ENCODE measurements around the gene UTS2R.
"Not testable (repeated sequence)": the region's sequence is repeated elsewhere in the genome, so short reads cannot be mapped to it uniquely, and the experiment has no call there.

The UTS2R gene

DNA sequence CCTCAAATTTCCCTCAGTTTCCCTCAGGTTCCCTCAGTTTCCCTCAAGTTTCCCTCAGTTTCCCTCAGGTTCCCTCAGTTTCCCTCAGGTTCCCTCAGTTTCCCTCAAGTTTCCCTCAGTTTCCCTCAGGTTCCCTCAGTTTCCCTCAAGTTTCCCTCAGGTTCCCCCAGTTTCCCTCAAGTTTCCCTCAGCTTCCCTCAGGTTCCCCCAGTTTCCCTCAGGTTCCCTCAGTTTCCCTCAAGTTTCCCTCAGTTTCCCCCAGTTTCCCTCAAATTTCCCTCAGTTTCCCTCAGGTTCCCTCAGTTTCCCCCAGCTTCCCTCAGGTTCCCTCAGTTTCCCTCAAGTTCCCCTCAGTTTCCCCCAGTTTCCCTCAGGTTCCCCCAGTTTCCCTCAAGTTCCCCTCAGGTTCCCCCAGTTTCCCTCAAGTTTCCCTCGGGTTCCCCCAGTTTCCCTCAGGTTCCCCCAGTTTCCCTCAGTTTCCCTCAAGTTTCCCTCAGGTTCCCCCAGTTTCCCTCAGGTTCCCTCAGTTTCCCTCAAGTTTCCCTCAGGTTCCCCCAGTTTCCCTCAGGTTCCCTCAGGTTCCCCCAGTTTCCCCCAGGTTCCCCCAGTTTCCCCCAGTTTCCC is 12.0 kb upstream of the UTS2R start:
- H3K4me3 ChIP-seq (ENCODE audit: low read depth, low read length); H3K4me1 ChIP-seq (ENCODE audit: control insufficient read depth, insufficient read depth, low read length); H3K9me3 ChIP-seq (ENCODE audit: control insufficient read depth, insufficient read depth, low read depth, low read length); H3K27me3 ChIP-seq (ENCODE audit: control insufficient read depth, insufficient read depth, low read length); H3K27ac ChIP-seq (ENCODE audit: low read depth, low read length); H3K9ac ChIP-seq (ENCODE audit: low read length); H3K36me3 ChIP-seq (ENCODE audit: control insufficient read depth, insufficient read depth, low read length): not testable (repeated sequence)

DNA sequence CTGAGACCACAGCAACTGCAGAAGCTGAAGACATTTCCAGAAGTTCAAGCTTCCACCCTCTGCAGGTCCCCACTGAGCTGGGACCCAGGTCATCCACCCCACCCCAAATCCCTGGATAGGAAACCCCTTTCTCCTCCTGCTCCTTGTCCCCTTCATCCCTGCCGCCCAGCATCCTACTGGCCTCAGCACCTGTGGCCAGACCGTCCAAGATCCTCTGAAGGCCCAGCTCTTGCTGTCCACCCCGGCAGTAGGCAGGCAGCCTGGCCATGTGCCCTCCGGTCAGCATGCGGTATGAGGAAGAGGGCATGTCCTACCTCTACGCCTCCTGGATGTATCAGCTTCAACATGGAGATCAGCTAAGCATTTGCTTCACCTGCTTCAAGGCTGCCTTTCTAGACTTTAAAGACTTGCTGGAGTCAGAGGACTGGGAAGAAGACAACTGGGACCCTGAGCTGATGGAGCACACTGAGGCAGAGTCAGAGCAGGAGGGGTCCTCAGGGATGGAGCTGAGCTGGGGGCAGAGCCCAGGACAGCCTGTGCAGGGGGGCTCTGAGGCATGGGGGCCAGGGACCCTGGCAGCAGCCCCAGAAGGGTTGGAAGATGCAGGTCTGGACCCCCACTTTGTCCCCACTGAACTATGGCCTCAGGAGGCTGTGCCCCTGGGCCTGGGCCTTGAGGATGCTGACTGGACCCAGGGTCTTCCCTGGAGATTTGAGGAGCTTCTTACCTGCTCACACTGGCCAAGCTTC is 9.5 kb upstream of the UTS2R start:
- Histone ChIP-seq H3K9ac (ENCODE audit: low read length) (no peak overlapping the region), H3K4me1 (ENCODE audit: control insufficient read depth, insufficient read depth, low read length) (peaks cover 2% of the 10 kb centered on the region; the same call in 1 of the 2 replicates), H3K4me3 (ENCODE audit: low read depth, low read length) (no peak overlapping the region), H3K27me3 (ENCODE audit: control insufficient read depth, insufficient read depth, low read length) (peaks cover 9% of the 10 kb centered on the region), H3K9me3 (ENCODE audit: control insufficient read depth, insufficient read depth, low read depth, low read length) (no peaks in the 10 kb centered on the region), H3K27ac (ENCODE audit: low read depth, low read length) (no peak overlapping the region), H3K36me3 (ENCODE audit: control insufficient read depth, insufficient read depth, low read length) (no peaks in the 10 kb centered on the region)

DNA sequence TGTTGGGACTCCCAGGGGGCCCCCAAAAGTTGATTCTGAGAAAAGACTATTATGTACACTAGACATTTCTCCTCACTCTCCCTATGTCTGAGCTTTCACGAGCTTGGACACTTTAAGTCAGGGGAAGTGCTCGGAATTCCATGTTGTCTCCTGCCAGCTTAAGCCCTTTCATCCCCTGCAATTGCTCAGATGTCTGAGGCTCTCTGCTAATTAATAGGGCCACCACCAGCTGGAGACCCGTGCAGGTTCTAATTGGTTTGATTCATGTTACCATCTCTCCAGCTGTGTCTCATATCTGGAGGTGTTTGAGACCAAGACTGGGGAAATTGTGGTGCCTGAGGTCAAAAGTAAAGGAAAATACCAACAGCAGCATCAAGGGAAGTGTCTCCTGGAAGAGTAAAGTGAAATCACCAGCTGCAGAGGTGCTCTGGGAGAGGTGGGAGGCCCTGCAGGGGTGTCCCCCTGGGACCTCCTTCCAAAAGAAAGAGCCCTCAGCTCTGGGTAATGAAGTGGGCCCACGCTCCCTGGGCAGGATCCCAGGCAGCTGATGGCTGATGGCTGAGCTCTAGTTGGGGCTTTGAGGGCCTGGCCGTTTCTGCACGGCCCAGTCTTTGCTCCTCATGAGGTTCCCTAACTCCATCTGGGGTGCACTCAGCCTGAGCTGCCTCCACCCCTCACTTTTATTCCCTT is 5.8 kb upstream of the UTS2R start:
- no peak overlapping the region for H3K9ac ChIP-seq (ENCODE audit: low read length)
- no peaks in the 10 kb centered on the region for H3K9me3 ChIP-seq (ENCODE audit: control insufficient read depth, insufficient read depth, low read depth, low read length)
- no peaks in the 10 kb centered on the region for H3K36me3 ChIP-seq (ENCODE audit: control insufficient read depth, insufficient read depth, low read length)
- peaks cover 16% of the 10 kb centered on the region for H3K27me3 ChIP-seq (ENCODE audit: control insufficient read depth, insufficient read depth, low read length)
- H3K4me1 ChIP-seq (ENCODE audit: control insufficient read depth, insufficient read depth, low read length), result peaks cover 2% of the 10 kb centered on the region; the same call in 1 of the 2 replicates
- H3K4me3 ChIP-seq (ENCODE audit: low read depth, low read length), result no peak overlapping the region
- no peak overlapping the region for H3K27ac ChIP-seq (ENCODE audit: low read depth, low read length)

DNA sequence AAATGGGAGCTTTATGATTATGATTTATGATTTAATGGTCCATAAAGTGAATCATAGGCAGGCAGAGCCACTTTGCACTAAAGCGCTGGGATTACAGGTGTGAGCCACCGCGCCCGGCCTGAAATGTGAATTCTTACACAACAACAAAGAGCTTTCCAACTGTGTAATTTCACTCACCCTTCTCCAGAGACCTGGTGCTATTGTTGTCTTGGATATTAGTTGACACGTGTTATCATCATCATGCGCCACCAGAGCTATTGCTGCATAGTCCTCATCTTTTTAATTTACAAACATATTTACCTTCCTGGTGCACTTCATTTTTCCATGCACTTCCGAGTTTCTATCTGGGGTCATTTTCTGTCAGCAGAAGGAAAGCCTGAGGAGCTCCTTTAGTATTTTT is 4.8 kb upstream of the UTS2R start:
- no peak overlapping the region for H3K4me3 ChIP-seq (ENCODE audit: low read depth, low read length)
- peaks cover 2% of the 10 kb centered on the region; the same call in 1 of the 2 replicates for H3K4me1 ChIP-seq (ENCODE audit: control insufficient read depth, insufficient read depth, low read length)
- H3K9me3 ChIP-seq (ENCODE audit: control insufficient read depth, insufficient read depth, low read depth, low read length), result no peaks in the 10 kb centered on the region
- no peak overlapping the region for H3K27ac ChIP-seq (ENCODE audit: low read depth, low read length)
- H3K27me3 ChIP-seq (ENCODE audit: control insufficient read depth, insufficient read depth, low read length), result peaks cover 26% of the 10 kb centered on the region
- no peak overlapping the region for H3K9ac ChIP-seq (ENCODE audit: low read length)
- no peaks in the 10 kb centered on the region for H3K36me3 ChIP-seq (ENCODE audit: control insufficient read depth, insufficient read depth, low read length)

DNA sequence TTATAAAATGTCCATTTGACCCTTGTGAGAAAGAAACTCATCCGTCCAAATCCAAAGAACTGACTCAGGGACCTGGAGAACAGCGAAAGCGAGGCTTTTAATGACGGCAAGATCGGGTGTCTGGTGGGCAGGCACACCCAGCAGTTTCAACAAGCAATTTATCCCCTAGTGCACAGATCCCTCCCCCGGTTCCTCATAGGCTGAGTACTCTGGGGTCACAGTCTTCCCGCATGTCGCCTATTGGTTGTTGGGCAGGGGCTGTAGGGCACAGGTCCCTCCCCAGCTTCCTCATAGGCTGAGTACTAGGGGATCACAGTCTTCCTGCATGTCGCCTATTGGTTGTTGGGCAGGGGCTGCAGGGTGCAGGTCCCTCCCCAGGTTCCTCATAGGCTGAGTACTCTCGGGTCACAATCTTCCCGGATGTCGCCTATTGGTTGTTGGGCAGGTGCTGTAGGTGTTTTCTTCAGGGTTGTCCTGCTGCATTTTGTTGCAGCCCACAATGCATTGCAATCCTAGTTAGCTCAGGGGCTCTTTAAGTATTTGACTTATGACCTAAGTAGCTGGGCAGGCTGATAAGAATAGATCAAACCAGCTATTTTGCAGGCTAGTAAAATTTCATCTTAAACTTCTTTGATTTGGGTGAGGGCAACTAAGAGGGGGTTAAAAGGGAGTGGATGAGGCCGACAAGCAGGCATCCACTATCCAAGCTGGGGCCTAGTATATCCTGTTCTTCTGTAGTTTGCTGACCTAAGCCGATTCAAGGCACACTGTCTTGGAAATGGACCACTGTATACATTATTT is 3.6 kb upstream of the UTS2R start:
- H3K27ac ChIP-seq (ENCODE audit: low read depth, low read length), result no peak overlapping the region
- no peak overlapping the region for H3K4me3 ChIP-seq (ENCODE audit: low read depth, low read length)
- no peak overlapping the region for H3K9ac ChIP-seq (ENCODE audit: low read length)
- H3K27me3 ChIP-seq (ENCODE audit: control insufficient read depth, insufficient read depth, low read length), result peaks cover 37% of the 10 kb centered on the region
- no peaks in the 10 kb centered on the region for H3K9me3 ChIP-seq (ENCODE audit: control insufficient read depth, insufficient read depth, low read depth, low read length)
- no peaks in the 10 kb centered on the region for H3K36me3 ChIP-seq (ENCODE audit: control insufficient read depth, insufficient read depth, low read length)
- H3K4me1 ChIP-seq (ENCODE audit: control insufficient read depth, insufficient read depth, low read length), result peaks cover 2% of the 10 kb centered on the region; the same call in 1 of the 2 replicates

DNA sequence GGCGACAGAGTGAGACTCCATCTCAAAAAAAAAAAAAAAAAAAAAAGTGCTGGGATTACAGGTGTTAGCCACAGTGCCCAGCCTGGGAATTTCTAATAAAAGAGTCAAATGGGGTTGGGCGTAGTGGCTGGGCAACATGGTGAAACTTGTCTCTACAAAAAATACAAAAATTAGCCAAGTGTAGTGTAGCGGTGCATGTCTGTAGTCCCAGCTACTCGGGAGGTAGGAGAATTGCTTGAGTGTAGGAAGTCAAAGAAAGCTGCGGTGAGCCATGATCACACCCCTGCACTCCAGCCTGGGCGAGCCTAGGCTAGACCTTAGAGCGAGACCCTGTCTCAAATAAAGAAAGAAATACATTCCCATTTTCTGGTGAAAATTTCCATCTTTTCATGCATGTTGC is 2.4 kb upstream of the UTS2R start:
- Histone ChIP-seq H3K4me3 (ENCODE audit: low read depth, low read length) (no peak overlapping the region), H3K9me3 (ENCODE audit: control insufficient read depth, insufficient read depth, low read depth, low read length) (no peaks in the 10 kb centered on the region), H3K9ac (ENCODE audit: low read length) (no peak overlapping the region), H3K36me3 (ENCODE audit: control insufficient read depth, insufficient read depth, low read length) (no peaks in the 10 kb centered on the region), H3K27me3 (ENCODE audit: control insufficient read depth, insufficient read depth, low read length) (peaks cover 45% of the 10 kb centered on the region), H3K27ac (ENCODE audit: low read depth, low read length) (no peak overlapping the region), H3K4me1 (ENCODE audit: control insufficient read depth, insufficient read depth, low read length) (no peaks in the 10 kb centered on the region)

DNA sequence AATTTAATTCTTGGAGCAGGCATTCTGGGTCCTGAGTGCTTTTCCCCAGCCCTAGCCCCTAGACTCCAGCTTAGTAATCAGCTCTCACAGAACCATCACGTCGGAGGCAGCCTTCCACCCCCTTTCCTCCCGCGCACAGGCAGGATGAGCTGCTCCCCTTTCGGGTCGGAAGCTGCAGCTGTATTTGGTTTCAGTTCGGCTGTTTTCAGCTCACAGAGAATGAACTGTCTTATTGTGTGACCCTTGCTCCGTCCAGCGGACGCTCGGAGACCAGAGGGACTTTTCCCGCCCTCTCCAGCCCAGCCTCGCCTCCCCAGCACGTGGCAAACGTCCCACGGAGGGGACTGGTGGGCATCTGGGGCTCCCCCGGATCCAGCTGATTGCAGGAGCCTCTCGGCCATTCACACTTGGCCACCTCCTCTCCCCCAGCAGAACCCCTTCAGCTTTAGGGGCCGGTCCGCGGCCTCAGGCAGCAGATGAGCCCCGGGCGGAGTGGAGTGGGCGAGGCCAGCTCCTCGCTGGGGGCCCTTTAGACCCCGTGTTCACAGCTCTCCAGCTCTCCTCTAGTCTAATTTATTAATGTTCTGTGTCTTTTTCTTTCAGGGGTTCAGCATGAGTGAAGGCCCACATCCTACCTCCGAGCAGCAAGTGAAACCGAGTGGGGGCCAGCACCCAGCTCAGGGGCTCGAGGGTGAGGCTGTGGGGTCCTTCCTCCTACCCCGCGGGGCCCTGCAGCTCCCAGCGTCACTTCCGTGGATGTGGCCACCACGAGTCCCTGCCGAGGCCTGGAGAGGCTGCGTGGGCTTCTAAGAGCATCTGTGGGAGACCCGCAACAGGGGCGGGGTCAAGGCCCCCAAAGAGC is 863 bp upstream of the UTS2R start:
- H3K4me3 ChIP-seq (ENCODE audit: low read depth, low read length), result peak overlapping the region; percentile 52
- H3K9me3 ChIP-seq (ENCODE audit: control insufficient read depth, insufficient read depth, low read depth, low read length), result no peaks in the 10 kb centered on the region
- no peak overlapping the region for H3K9ac ChIP-seq (ENCODE audit: low read length)
- no peaks in the 10 kb centered on the region for H3K4me1 ChIP-seq (ENCODE audit: control insufficient read depth, insufficient read depth, low read length)
- no peaks in the 10 kb centered on the region for H3K36me3 ChIP-seq (ENCODE audit: control insufficient read depth, insufficient read depth, low read length)
- no peak overlapping the region for H3K27ac ChIP-seq (ENCODE audit: low read depth, low read length)
- peaks cover 58% of the 10 kb centered on the region for H3K27me3 ChIP-seq (ENCODE audit: control insufficient read depth, insufficient read depth, low read length)

DNA sequence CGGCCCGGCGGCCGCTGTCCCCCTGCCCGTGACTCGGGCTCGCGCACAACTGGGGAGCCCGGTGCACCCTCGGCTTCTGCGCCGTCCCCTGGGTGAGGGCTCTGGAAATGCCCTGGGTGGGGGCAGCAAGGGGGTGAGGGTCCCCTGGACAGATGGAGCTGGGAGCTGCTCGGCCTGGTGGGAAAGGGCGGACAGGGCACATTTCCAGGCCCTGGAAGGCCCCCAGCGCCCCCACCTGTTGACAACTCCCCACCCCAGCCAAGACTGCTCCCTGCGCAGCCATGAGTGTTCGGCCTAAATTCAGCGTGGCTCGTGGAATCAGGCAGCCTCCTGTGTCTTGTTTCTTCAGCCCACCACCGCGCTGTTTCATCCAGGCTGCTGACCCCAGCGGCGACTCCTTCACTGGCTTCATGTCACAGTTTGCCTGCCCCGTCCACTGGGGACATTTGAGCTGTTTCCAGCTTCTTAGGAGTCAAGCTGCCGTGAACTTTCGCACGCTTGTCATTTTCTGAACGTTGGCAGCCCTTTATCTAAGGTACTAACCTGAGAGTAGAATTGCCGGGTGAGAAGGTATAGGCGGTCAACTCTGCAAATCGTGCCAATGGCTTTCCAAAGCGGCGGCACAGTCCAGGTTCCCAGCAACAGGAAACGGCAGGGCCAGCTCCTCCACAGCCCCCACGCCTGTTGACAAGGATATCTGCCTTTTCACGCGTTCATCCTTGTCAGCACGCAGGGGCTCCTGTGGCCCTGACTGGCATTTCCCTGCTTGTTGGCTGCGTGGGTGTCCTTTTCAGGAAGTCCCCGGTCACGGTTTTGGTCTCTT is 895 bp downstream of the UTS2R start:
- Histone ChIP-seq H3K4me1 (ENCODE audit: control insufficient read depth, insufficient read depth, low read length) (no peaks in the 10 kb centered on the region), H3K36me3 (ENCODE audit: control insufficient read depth, insufficient read depth, low read length) (no peaks in the 10 kb centered on the region), H3K27me3 (ENCODE audit: control insufficient read depth, insufficient read depth, low read length) (peaks cover 62% of the 10 kb centered on the region), H3K9me3 (ENCODE audit: control insufficient read depth, insufficient read depth, low read depth, low read length) (no peaks in the 10 kb centered on the region), H3K9ac (ENCODE audit: low read length) (no peak overlapping the region), H3K27ac (ENCODE audit: low read depth, low read length) (no peak overlapping the region), H3K4me3 (ENCODE audit: low read depth, low read length) (peak overlapping the region; percentile 52)

DNA sequence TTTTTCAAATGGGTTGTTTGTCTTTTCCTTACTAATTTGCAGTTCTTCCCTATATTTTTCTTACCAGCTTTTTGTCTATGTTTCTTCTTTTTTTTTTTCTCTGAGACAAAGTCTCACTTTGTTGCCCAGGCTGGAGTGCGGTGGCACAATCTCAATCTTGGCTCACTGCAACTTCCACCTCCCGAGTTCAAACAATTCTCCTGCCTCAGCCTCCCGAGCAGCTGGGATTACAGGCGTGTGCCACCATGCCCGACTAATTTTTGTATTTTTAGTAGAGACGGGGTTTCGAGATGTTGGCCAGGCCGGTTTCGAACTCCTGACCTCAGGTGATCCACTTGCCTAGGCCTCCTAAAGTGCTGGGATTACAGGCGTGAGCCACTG is 1.5 kb downstream of the UTS2R start:
- H3K36me3 ChIP-seq (ENCODE audit: control insufficient read depth, insufficient read depth, low read length); H3K27ac ChIP-seq (ENCODE audit: low read depth, low read length); H3K9me3 ChIP-seq (ENCODE audit: control insufficient read depth, insufficient read depth, low read depth, low read length); H3K4me3 ChIP-seq (ENCODE audit: low read depth, low read length); H3K9ac ChIP-seq (ENCODE audit: low read length); H3K4me1 ChIP-seq (ENCODE audit: control insufficient read depth, insufficient read depth, low read length): not testable (repeated sequence)
- peaks cover 64% of the 10 kb centered on the region for H3K27me3 ChIP-seq (ENCODE audit: control insufficient read depth, insufficient read depth, low read length)
